Testis (tissue), 2 donors: ENCODE data around the gene SLC7A11.

Experiments used
- POLR2A ChIP-seq: fragments of 450-650 bp; IDR thresholded peaks from one replicate; pipeline ENCODE4 v1.6.1; 2017; ENCODE audit warnings: antibody characterized with exemption, mild to moderate bottlenecking, moderate library complexity
- TF ChIP-seq, protein P1 (sequence below), 3 experiments: fragments of 450-650 bp in 2 of 3; fragments of 200-600 bp in 1 of 3; sonication (generic) in 1 of 3; IDR thresholded peaks; one replicate each; pipeline ENCODE4 v1.5.1; 2016 to 2019; ENCODE audit warnings: antibody characterized with exemption in 3 of 3, mild to moderate bottlenecking in 2 of 3, moderate library complexity in 1 of 3

DNA sequence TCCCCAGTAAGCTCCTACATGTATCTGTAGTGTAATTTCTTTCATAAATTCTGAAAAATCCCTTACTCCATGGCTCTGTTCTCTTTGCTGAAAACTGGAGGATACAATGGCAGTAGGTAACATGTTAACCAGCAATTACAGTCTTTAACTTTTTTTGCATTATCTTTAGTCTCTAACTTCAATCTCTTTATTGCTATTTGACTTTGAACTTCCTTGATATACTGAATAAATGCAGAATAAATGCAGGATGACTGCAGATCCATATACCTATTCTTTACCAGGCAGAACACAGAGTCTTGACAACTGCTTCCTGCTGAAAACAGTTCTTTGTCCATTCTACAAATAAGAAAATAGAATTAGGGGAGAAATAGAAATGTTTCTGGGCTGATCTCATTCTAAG is 101.3 kb downstream of the SLC7A11 start:
- TF ChIP-seq, protein P1, sequence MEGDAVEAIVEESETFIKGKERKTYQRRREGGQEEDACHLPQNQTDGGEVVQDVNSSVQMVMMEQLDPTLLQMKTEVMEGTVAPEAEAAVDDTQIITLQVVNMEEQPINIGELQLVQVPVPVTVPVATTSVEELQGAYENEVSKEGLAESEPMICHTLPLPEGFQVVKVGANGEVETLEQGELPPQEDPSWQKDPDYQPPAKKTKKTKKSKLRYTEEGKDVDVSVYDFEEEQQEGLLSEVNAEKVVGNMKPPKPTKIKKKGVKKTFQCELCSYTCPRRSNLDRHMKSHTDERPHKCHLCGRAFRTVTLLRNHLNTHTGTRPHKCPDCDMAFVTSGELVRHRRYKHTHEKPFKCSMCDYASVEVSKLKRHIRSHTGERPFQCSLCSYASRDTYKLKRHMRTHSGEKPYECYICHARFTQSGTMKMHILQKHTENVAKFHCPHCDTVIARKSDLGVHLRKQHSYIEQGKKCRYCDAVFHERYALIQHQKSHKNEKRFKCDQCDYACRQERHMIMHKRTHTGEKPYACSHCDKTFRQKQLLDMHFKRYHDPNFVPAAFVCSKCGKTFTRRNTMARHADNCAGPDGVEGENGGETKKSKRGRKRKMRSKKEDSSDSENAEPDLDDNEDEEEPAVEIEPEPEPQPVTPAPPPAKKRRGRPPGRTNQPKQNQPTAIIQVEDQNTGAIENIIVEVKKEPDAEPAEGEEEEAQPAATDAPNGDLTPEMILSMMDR (IDR thresholded peaks at IDR 0.05): no peak
- no peak for TF ChIP-seq POLR2A
